Mesodermal cell (in vitro differentiated cells): ENCODE results near the gene AP3M1.
"Not testable (repeated sequence)": the region's sequence is repeated elsewhere in the genome, so short reads cannot be mapped to it uniquely, and the experiment has no call there.

Experiments
- H3K27ac ChIP-seq: 2 replicates; pipeline ENCODE4 v1.7.0; 2013; ENCODE audit warnings: mild to moderate bottlenecking, low read depth, low read length, moderate library complexity; ENCODE audit not compliant: severe bottlenecking
- H3K36me3 ChIP-seq: 2 replicates; pipeline ENCODE4 v1.7.1; 2013; ENCODE audit warnings: mild to moderate bottlenecking, low read length, moderate library complexity; ENCODE audit not compliant: control insufficient read depth, insufficient read depth
- H3K4me1 ChIP-seq: one replicate; pipeline ENCODE4 v1.7.1; 2013; ENCODE audit warnings: mild to moderate bottlenecking, low read length; ENCODE audit not compliant: insufficient read depth, control insufficient read depth, poor library complexity, severe bottlenecking
- H3K4me3 ChIP-seq: 2 replicates; pipeline ENCODE4 v1.7.0; 2013; ENCODE audit warnings: low read length, control low read depth, mild to moderate bottlenecking; ENCODE audit not compliant: insufficient read depth, poor library complexity, severe bottlenecking; ENCODE audit errors: extremely low read depth
- H3K9me3 ChIP-seq: 2 replicates; pipeline ENCODE4 v1.7.1; 2013; ENCODE audit warnings: mild to moderate bottlenecking, low read length, moderate library complexity; ENCODE audit not compliant: control insufficient read depth
- WGBS, 2 experiments: methylation state at CpG; one replicate each; pipeline ENCODE4 v1.1.5; 2013; ENCODE audit warnings: missing lambda C conversion rate in 2 of 2; ENCODE audit not compliant: insufficient coverage in 2 of 2; 5-methylcytosine and 5-hydroxymethylcytosine counted together

Gene AP3M1

GRCh38 chr10:74163319-74164068 lies 12.9 kb upstream of the AP3M1 start:
- Histone ChIP-seq H3K4me3 (no peak overlapping the region), H3K9me3 (no peaks in the 10 kb centered on the region), H3K4me1 (peaks cover 6% of the 10 kb centered on the region), H3K36me3 (no peaks in the 10 kb centered on the region), H3K27ac (no peak overlapping the region)
- no CpG with 5 or more reads among the region's 3 CpGs for WGBS, 2 experiments

GRCh38 chr10:74160013-74160412 lies 9.4 kb upstream of the AP3M1 start:
- Histone ChIP-seq H3K27ac (no peak overlapping the region), H3K9me3 (no peaks in the 10 kb centered on the region), H3K4me1 (peaks cover 6% of the 10 kb centered on the region), H3K36me3 (no peaks in the 10 kb centered on the region), H3K4me3 (no peak overlapping the region)
- WGBS, 2 experiments, result 100% methylated on average over 1 to 2 of the region's 3 CpGs

DNA sequence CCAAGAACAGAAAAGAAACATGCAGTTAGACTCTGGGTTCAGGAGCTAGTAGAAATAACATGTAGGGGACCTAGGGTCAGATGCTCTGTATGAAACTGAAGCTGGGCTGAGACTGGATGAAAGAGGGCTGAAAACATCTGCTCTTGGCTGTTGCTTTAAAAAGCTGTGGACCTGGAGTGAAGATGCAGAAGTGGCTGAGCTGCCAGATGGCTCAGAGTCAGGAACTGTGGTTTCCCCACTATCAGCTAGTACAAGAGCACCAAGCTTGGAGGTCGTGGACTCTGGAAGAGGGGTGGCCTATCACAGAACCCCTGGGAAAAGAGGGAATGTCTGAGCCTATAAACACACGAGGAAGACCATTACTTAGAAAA lies 6.3 kb upstream of the AP3M1 start:
- H3K9me3 ChIP-seq, result no peaks in the 10 kb centered on the region
- WGBS, 2 experiments, result 100% methylated on average over 1 of the region's 2 CpGs; no CpG with 5 or more reads in 1 of the 2 experiments
- peaks cover 7% of the 10 kb centered on the region for H3K4me1 ChIP-seq
- no peak overlapping the region for H3K27ac ChIP-seq
- H3K36me3 ChIP-seq, result no peaks in the 10 kb centered on the region
- H3K4me3 ChIP-seq, result no peak overlapping the region

- 100% methylated on average over 1 of the region's 4 CpGs for WGBS, 2 experiments
- H3K4me3 ChIP-seq, result no peak overlapping the region
- no peak overlapping the region for H3K27ac ChIP-seq
Observed at GRCh38 chr10:74153676-74154075, 3.0 kb upstream of the AP3M1 start.

GRCh38 chr10:74153123-74153522 lies 2.5 kb upstream of the AP3M1 start:
- Histone ChIP-seq H3K36me3 (peaks cover 5% of the 10 kb centered on the region), H3K9me3 (no peaks in the 10 kb centered on the region), H3K4me1 (peaks cover 11% of the 10 kb centered on the region), H3K27ac (no peak overlapping the region), H3K4me3 (no peak overlapping the region)
- 60% methylated on average over 1 of the region's 4 CpGs; no CpG with 5 or more reads in 1 of the 2 experiments for WGBS, 2 experiments

More at GRCh38 chr10:74153676-74154075, 3.0 kb upstream of the AP3M1 start:
- Histone ChIP-seq H3K4me1 (peaks cover 11% of the 10 kb centered on the region), H3K36me3 (no peaks in the 10 kb centered on the region), H3K9me3 (no peaks in the 10 kb centered on the region)

- Histone ChIP-seq H3K4me1 (peaks cover 11% of the 10 kb centered on the region), H3K36me3 (peaks cover 13% of the 10 kb centered on the region), H3K4me3 (peak overlapping the region; percentile 83), H3K27ac (peak overlapping the region; percentile 94), H3K9me3 (no peaks in the 10 kb centered on the region)
- WGBS, 2 experiments, result 29 to 45% methylated on average over 1 of the region's 5 CpGs
Observed at GRCh38 chr10:74151879-74152722, 1.5 kb upstream of the AP3M1 start.

DNA sequence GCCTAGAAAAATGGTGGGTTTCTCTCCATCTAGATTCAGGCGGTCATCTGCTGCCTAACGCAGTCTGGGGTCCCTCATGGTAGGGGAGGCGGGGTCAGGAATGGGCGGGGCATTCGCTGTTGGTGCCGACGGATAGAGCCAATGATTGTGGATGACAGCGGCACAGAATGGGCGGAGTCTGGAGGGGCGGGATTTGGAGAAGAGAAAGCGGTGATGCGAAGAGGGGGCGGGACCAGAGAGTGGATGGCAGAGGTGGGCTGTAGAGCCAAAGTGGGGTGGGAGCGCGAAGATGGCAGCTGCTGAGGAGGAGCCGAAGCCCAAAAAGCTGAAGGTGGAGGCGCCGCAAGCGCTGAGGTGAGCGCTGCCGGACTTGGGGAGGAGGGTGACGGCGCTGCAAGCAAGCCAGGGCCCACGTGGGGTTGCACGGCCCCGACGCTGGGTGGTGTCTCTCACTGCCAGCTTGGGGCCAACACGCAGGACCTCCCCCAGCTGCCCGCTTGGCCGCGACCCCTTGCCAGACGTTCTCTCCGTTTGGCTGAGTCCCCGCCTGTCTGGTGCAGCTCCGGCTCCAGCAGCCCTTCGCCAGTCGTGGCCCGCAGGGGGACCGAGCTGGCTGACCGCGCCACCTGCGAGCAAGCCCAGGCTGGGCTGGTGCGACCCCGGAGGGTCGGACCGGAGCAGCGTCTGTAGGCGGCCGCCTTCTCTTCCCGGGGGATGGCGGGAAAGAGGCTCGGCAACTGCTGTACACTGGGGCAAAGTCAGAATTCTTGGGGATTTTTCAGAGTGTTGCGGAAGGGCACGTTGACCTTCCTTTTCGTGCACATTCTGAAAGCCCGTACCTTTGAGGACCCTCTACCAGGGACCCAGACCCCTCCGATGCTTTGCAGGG lies 606 bp upstream of the AP3M1 start, which contains the start of gene ADK:
Gene ADK, plus strand, starts transcription at position 232 of the 889 bp plus-strand sequence. Its CDS starts 58 bp downstream, at position 290.
- Histone ChIP-seq H3K9me3 (no peaks in the 10 kb centered on the region), H3K4me3 (peak within 1 kb of the TSS; percentile 83), H3K36me3 (peaks cover 20% of the 10 kb centered on the region), H3K4me1 (peaks cover 11% of the 10 kb centered on the region), H3K27ac (peak within 1 kb of the TSS; percentile 94)
- WGBS, 2 experiments, result 0% methylated on average over 45 to 51 of the region's 57 CpGs

DNA sequence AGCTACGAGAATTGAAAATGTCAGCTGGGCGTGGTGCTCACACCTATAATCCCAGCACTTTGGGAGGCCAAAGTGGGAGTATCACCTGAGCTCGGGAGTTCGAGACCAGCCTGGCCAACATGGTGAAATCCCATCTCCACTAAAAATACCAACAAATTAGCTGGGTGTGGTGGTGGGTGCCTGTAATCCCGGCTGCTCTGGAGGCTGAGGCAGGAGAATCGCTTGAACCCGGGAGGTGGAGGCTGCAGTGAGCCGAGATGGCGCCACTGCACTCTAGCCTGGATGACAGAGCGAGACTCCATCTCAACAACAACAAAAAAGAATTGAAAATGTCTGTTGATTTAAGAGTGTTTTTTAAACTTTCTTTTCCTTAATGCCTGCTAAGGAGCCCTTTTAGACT lies 3.6 kb downstream of the AP3M1 start:
- H3K4me1 ChIP-seq, H3K27ac ChIP-seq, H3K9me3 ChIP-seq, H3K4me3 ChIP-seq: not testable (repeated sequence)
- peaks cover 42% of the 10 kb centered on the region for H3K36me3 ChIP-seq
- no CpG with 5 or more reads among the region's 10 CpGs for WGBS, 2 experiments

DNA sequence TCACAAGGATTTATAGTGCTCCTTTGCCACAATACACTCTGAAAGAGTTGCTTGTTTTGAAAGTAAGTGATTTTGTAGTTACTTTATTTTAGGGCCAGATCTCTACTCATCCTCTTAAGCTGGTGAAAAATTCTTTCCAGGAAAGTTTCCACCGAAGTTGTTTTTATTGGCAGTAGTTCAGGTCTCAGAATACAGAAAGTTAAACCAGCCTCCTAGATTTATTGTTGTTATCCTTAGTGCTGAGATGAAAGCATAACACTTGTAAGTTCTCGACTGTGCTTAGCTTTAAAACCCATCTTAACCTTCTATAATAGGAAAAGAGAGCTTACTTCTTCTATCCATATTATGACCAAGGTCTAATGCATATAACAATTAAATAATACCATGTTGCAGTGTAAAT lies 5.5 kb downstream of the AP3M1 start:
- Histone ChIP-seq H3K4me3 (no peak overlapping the region), H3K36me3 (peaks cover 42% of the 10 kb centered on the region), H3K4me1 (peaks cover 4% of the 10 kb centered on the region), H3K27ac (no peak overlapping the region), H3K9me3 (no peaks in the 10 kb centered on the region)
- WGBS, 2 experiments, result 100% methylated on average over 1 of the region's 2 CpGs; no CpG with 5 or more reads in 1 of the 2 experiments

DNA sequence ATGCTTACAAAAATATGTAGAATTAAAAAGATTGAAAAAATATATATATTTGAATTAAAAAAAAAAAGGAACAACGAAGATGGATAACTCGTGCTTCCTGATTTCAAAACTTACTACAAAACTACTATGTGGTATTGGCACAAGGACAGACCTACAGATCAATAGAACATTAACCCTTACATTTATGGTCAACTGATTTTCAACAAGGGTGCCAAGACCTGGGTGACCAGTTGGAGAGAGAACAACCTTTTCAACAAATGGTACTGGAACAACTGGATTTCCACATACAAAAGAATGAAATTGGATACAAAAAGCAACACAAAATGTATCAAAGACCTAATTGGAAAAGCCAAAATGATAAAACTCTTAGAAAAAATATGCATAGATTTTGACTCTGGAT lies 10.1 kb downstream of the AP3M1 start:
- WGBS, 2 experiments, result no CpG with 5 or more reads among the region's 2 CpGs
- Histone ChIP-seq H3K36me3 (peaks cover 46% of the 10 kb centered on the region), H3K9me3 (no peaks in the 10 kb centered on the region), H3K4me3 (no peak overlapping the region), H3K4me1 (no peaks in the 10 kb centered on the region), H3K27ac (no peak overlapping the region)
